Cardiac muscle cell (in vitro differentiated cells and primary cell): Measurements from ENCODE around the gene CTIF. TPM values are rescaled to one million over a fixed set of nuclear protein-coding genes. Genes with fewer than 3 reads are reported as not detected.

ENCODE experiments used
- DNase-seq, 2 donors: peaks; one replicate each; pipeline versions ENCODE4 v3.0.0 to v3.0.0-alpha.2; 2010 to 2017; ENCODE audit warnings: low read depth in 1 of 2, low spot score in 1 of 2
- H3K27ac ChIP-seq: fragments of 200-600 bp; sonication (generic); 2 replicates; pipeline ENCODE4 v1.5.1; 2016
- H3K27me3 ChIP-seq: fragments of 200-600 bp; sonication (generic); 2 replicates; pipeline ENCODE4 v1.6.0; 2016; ENCODE audit warnings: control low read depth
- H3K36me3 ChIP-seq: fragments of 200-600 bp; sonication (generic); 2 replicates; pipeline ENCODE4 v1.5.1; 2016; ENCODE audit warnings: control low read depth
- H3K4me1 ChIP-seq: fragments of 200-600 bp; sonication (generic); 2 replicates; pipeline ENCODE4 v1.8.1; 2017; ENCODE audit warnings: low read depth, mild to moderate bottlenecking, mixed run types
- H3K4me3 ChIP-seq: fragments of 200-600 bp; sonication (generic); 2 replicates; pipeline ENCODE4 v1.5.1; 2016; ENCODE audit warnings: mild to moderate bottlenecking
- H3K9me3 ChIP-seq: fragments of 200-600 bp; sonication (generic); 2 replicates; pipeline ENCODE4 v1.5.1; 2017; ENCODE audit warnings: low read depth, mild to moderate bottlenecking, control low read depth
- polyA plus RNA-seq: library from polyadenylated mRNA; unstranded; fragments of >200 nt; fragmentation: Nextera tagmentation; extraction: Ambion mirVana; gene quantifications from 2 replicates; pipeline ENCODE4 v1.2.1, GENCODE V29; 2016
- total RNA-seq: library from RNA; depleted of rRNA; stranded (reverse); fragments of >200 nt; gene quantifications from 2 replicates; pipeline ENCODE4 v1.2.3, GENCODE V29; 2016
- TF ChIP-seq, protein P1 (sequence below): IDR thresholded peaks from 2 replicates; pipeline ENCODE4 v1.5.1; 2012; ENCODE audit warnings: low read depth, mild to moderate bottlenecking, low read length

The CTIF gene
- total and polyA plus RNA-seq, 2 experiments from 2014 or later, result 16.5 to 22.0 TPM

DNA sequence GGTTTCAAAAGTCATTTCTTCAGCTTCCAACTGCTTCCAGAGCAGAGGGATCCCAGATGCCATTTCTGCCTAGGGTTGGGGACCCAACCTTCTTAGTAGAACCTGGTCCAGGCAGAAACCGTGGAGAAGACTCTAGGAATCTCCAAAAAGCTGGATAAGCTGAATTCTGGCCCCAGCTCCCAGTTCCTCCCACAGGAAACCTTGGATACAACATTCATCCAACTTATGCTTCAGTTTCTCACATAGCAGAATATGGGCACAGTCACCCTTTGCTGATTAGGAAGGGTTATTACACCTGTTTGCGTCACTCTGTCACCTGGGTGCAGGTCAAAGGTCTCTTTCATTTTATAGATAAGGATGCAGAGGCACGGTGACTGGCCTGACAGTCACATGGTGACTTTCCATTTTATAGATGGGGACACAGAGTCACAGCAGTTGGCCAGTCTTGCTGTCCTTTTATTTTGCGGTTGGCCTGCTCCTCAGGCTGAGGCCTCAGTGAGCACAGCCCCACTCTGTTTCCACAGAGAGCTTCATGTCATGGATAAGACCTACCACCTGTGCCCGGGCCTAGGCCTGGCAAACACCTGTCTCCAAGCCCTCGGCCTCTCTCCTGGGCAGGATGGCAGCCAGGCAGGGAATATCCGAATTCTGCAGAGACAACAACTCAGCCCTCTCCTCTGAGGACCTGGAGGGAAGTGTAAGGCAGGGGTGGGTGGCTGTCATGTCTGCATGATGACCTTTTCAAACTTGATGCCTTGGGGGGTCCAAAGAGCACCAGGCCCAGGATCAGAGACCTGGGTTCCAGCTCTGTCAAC is 263.1 kb downstream of the CTIF start:
- Histone ChIP-seq H3K27ac (peak overlapping the region; percentile 86), H3K4me3 (no peak overlapping the region), H3K4me1 (peaks cover 32% of the 10 kb centered on the region), H3K36me3 (no peaks in the 10 kb centered on the region), H3K27me3 (no peaks in the 10 kb centered on the region), H3K9me3 (no peaks in the 10 kb centered on the region)
- TF ChIP-seq, protein P1, sequence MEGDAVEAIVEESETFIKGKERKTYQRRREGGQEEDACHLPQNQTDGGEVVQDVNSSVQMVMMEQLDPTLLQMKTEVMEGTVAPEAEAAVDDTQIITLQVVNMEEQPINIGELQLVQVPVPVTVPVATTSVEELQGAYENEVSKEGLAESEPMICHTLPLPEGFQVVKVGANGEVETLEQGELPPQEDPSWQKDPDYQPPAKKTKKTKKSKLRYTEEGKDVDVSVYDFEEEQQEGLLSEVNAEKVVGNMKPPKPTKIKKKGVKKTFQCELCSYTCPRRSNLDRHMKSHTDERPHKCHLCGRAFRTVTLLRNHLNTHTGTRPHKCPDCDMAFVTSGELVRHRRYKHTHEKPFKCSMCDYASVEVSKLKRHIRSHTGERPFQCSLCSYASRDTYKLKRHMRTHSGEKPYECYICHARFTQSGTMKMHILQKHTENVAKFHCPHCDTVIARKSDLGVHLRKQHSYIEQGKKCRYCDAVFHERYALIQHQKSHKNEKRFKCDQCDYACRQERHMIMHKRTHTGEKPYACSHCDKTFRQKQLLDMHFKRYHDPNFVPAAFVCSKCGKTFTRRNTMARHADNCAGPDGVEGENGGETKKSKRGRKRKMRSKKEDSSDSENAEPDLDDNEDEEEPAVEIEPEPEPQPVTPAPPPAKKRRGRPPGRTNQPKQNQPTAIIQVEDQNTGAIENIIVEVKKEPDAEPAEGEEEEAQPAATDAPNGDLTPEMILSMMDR, result no peak
- no peak for DNase-seq

- Histone ChIP-seq H3K4me1 (peaks cover 28% of the 10 kb centered on the region), H3K36me3 (no peaks in the 10 kb centered on the region), H3K4me3 (no peak overlapping the region), H3K27me3 (no peaks in the 10 kb centered on the region), H3K9me3 (no peaks in the 10 kb centered on the region), H3K27ac (peak overlapping the region; percentile 86)
- TF ChIP-seq, protein P1, result no peak
- peak in 1 of 2 donors; percentile 80 for DNase-seq
Measured at GRCh38 chr18:48802543-48803290, 263.9 kb downstream of the CTIF start.

DNA sequence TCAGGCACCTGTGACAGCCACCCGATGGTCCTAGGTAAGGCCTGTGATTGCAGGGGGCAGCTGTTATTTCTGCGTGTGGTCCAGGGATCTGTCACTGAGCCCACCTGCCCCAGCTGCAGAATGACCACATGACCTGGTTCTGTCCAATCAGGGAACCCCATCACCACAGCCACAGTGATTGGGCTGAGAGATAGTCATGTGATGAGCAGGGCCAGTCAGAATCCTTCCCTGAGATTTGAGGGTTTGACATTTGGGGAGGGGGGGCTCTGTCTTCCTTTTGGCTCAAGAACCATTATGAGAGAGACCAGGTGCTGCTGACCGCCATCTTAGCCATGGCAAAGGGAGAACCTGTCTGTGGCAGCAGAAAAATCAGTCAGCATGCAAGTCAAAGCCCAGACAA is 264.7 kb downstream of the CTIF start:
- Histone ChIP-seq H3K4me3 (no peak overlapping the region), H3K36me3 (no peaks in the 10 kb centered on the region), H3K27ac (peak overlapping the region; percentile 86), H3K9me3 (no peaks in the 10 kb centered on the region), H3K27me3 (no peaks in the 10 kb centered on the region), H3K4me1 (peaks cover 20% of the 10 kb centered on the region)
- TF ChIP-seq, protein P1, result no peak
- DNase-seq, result no peak

DNA sequence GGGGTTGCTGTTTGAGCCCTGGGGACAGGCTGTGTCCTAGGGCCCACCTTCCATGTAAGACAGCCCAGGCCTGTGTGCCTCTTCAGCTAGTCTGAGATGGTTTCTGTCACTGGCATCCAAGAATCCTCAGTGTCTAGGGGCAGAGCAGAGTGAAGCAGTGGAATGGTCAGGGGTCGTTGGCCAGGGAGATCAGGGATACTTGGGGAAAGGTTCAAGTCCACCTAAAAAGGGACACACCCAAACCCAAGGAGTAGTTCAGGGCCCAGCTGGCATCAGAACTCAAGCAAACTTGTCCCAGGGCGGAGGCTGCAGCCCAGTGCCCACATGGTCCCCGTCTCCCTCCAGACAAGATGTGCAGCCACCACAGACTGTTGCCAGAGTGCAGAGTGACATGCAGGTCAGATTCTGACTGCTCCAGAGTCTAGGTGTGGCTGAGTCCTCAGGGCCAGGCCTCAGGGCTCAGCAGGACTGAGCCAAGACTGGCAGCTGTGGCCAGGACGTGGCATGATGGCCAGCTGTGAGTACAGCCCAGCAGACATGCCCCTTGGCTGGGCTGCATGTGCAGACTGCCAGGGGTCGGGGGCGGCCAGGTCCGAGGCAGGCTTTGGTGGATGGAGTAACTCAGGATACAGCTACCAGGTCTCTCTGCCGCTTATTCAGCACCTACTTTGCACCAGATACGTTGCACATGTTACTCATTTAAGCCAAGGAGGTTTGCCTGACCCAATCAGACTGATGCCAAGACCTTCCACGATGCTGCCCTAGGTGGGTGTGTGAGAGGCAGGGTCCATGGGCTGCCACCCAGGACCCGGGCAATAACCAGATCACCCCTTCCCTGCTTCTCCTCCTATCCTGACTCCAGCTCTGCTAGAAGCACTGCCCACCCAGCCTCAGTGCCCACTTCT is 265.4 kb downstream of the CTIF start:
- H3K36me3 ChIP-seq, result no peaks in the 10 kb centered on the region
- TF ChIP-seq, protein P1, result no peak
- DNase-seq, result no peak
- no peaks in the 10 kb centered on the region for H3K27me3 ChIP-seq
- H3K4me1 ChIP-seq, result peaks cover 15% of the 10 kb centered on the region
- no peak overlapping the region for H3K4me3 ChIP-seq
- H3K27ac ChIP-seq, result peak overlapping the region; percentile 86
- no peaks in the 10 kb centered on the region for H3K9me3 ChIP-seq
